GM23338 (cell line): ENCODE results near the gene SPEM3. TPM values are rescaled to one million over a fixed set of nuclear protein-coding genes. Genes with fewer than 3 reads are reported as not detected.

ENCODE experiments used
- ATAC-seq: fragments of 200-7000 bp; cut with Tn5 transposase; 3 replicates; pipeline ENCODE4 v1.9.1; 2020
- DNase-seq: peaks from one replicate; pipeline ENCODE4 v3.0.0-alpha.2; 2015; ENCODE audit warnings: low spot score
- H2AFZ ChIP-seq: fragments of 200-600 bp; sonication (generic); 2 replicates; pipeline ENCODE4 v1.8.0; 2016; ENCODE audit warnings: antibody characterized with exemption, mild to moderate bottlenecking, moderate library complexity
- H3F3A ChIP-seq: fragments of 200-600 bp; sonication (generic); replicated peaks from 2 replicates; pipeline ENCODE4 v1.8.0; 2017; ENCODE audit warnings: antibody characterized with exemption, mixed run types, low read depth
- H3K27ac ChIP-seq: fragments of 200-600 bp; sonication (generic); 2 replicates; pipeline ENCODE4 v1.6.1; 2016; ENCODE audit warnings: low read depth
- H3K27me3 ChIP-seq: fragments of 200-600 bp; sonication (generic); 2 replicates; pipeline ENCODE4 v1.8.0; 2016; ENCODE audit warnings: mild to moderate bottlenecking, mixed run types, moderate library complexity; ENCODE audit not compliant: insufficient read depth
- H3K36me3 ChIP-seq: fragments of 200-600 bp; sonication (generic); 2 replicates; pipeline ENCODE4 v1.8.0; 2016; ENCODE audit warnings: mild to moderate bottlenecking; ENCODE audit not compliant: insufficient read depth
- H3K4me1 ChIP-seq: fragments of 200-600 bp; sonication (generic); 2 replicates; pipeline ENCODE4 v1.8.0; 2016; ENCODE audit warnings: mild to moderate bottlenecking, moderate library complexity; ENCODE audit not compliant: insufficient read depth
- H3K4me2 ChIP-seq: fragments of 200-600 bp; sonication (generic); 2 replicates; pipeline ENCODE4 v1.7.1; 2017; ENCODE audit warnings: mixed run types
- H3K4me3 ChIP-seq: fragments of 200-600 bp; sonication (generic); 2 replicates; pipeline ENCODE4 v1.6.1; 2016; ENCODE audit warnings: mixed run types
- H3K79me2 ChIP-seq: fragments of 200-600 bp; sonication (generic); replicated peaks from 2 replicates; pipeline ENCODE4 v1.8.0; 2017; ENCODE audit warnings: mild to moderate bottlenecking; ENCODE audit not compliant: insufficient read depth
- H3K9me2 ChIP-seq: fragments of 200-600 bp; sonication (generic); 2 replicates; pipeline ENCODE4 v1.8.0; 2017; ENCODE audit not compliant: insufficient read depth
- H4K20me1 ChIP-seq: fragments of 200-600 bp; sonication (generic); replicated peaks from 2 replicates; pipeline ENCODE4 v1.8.0; 2017; ENCODE audit warnings: mild to moderate bottlenecking; ENCODE audit not compliant: insufficient read depth
- H3K27ac Mint-ChIP-seq: 2 replicates; pipeline ENCODE4 v1.8.0; 2020; ENCODE audit warnings: inconsistent platforms, mild to moderate bottlenecking, moderate library complexity, mixed read lengths
- H3K27me3 Mint-ChIP-seq: 3 replicates; pipeline ENCODE4 v1.8.0; 2022; ENCODE audit warnings: low read depth, mild to moderate bottlenecking, moderate library complexity, mixed read lengths, inconsistent platforms; ENCODE audit not compliant: insufficient read depth, poor library complexity
- H3K36me3 Mint-ChIP-seq: 3 replicates; pipeline ENCODE4 v1.8.0; 2021; ENCODE audit warnings: low read depth, mild to moderate bottlenecking, inconsistent platforms, moderate library complexity, mixed read lengths
- H3K4me1 Mint-ChIP-seq: 3 replicates; pipeline ENCODE4 v1.8.0; 2020; ENCODE audit warnings: mild to moderate bottlenecking, inconsistent platforms, mixed read lengths
- H3K4me3 Mint-ChIP-seq: 3 replicates; pipeline ENCODE4 v1.8.0; 2021; ENCODE audit warnings: moderate library complexity, mild to moderate bottlenecking, inconsistent platforms, mixed read lengths
- H3K9me3 Mint-ChIP-seq: 3 replicates; pipeline ENCODE4 v1.8.0; 2020; ENCODE audit warnings: moderate library complexity, mild to moderate bottlenecking, inconsistent platforms, mixed read lengths
- NANOG ChIP-seq: IDR thresholded peaks from 2 replicates; pipeline ENCODE4 v1.6.1; 2016; ENCODE audit warnings: antibody characterized with exemption, borderline replicate concordance
- ZNF462 ChIP-seq: fragments of 250-450 bp; sonication (Bioruptor Pico); IDR thresholded peaks from 2 replicates; pipeline ENCODE4 v1.5.0; 2020; ENCODE audit warnings: mild to moderate bottlenecking, moderate library complexity
- polyA plus RNA-seq: library from polyadenylated mRNA; unstranded; fragments of >200 nt; fragmentation: Nextera tagmentation; extraction: Ambion mirVana; gene quantifications from 2 replicates; pipeline ENCODE4 v1.2.1, GENCODE V29; 2016
- total RNA-seq: library from RNA; depleted of rRNA; stranded (reverse); fragments of >200 nt; shearing (Covaris generic); gene quantifications from 2 replicates; pipeline ENCODE4 v1.2.3, GENCODE V29; 2014

SPEM3 gene
- total and polyA plus RNA-seq, 2 experiments from 2014 or later: not detected

- Histone ChIP-seq H4K20me1 (no peaks in the 10 kb centered on the region), H3K27ac (no peak overlapping the region), H3F3A (0 out of 2 replicates have a peak, but pooled peaks cover 5% of the 10 kb centered on the region), H2AFZ (no peak overlapping the region), H3K36me3 (no peaks in the 10 kb centered on the region), H3K4me3 (no peak overlapping the region), H3K79me2 (no peaks in the 10 kb centered on the region), H3K27me3 (no peaks in the 10 kb centered on the region), H3K4me1 (peaks cover 15% of the 10 kb centered on the region; the same call in 1 of the 2 replicates), H3K9me2 (peaks cover 4% of the 10 kb centered on the region; the same call in 1 of the 2 replicates), H3K4me2 (no peak overlapping the region)
- ATAC-seq (no peak), DNase-seq (no peak)
- H3K27me3 Mint-ChIP-seq: peaks cover 20% of the 10 kb centered on the region
- peaks cover 11% of the 10 kb centered on the region for H3K36me3 Mint-ChIP-seq
- no peak for TF ChIP-seq ZNF462 (CRISPR knock-in tag)
- H3K27ac Mint-ChIP-seq: no peak overlapping the region
- no peaks in the 10 kb centered on the region for H3K9me3 Mint-ChIP-seq
- H3K4me3 Mint-ChIP-seq: no peak overlapping the region
- peaks cover 24% of the 10 kb centered on the region for H3K4me1 Mint-ChIP-seq
Observed at GRCh38 chr17:7464081-7464480, 35.4 kb downstream of the SPEM3 start.

- Mint-ChIP-seq H3K4me1 (peaks cover 17% of the 10 kb centered on the region), H3K4me3 (no peak overlapping the region), H3K36me3 (peaks cover 11% of the 10 kb centered on the region), H3K27me3 (peaks cover 12% of the 10 kb centered on the region), H3K9me3 (no peaks in the 10 kb centered on the region), H3K27ac (no peak overlapping the region)
- H3K4me1 ChIP-seq: peaks cover 13% of the 10 kb centered on the region; the same call in 1 of the 2 replicates
- H3K27ac ChIP-seq: no peak overlapping the region
- H4K20me1 ChIP-seq: no peaks in the 10 kb centered on the region
- no peak for TF ChIP-seq NANOG
- no peak overlapping the region for H2AFZ ChIP-seq
- ATAC-seq (no peak), DNase-seq (no peak)
- no peaks in the 10 kb centered on the region for H3K36me3 ChIP-seq
- no peak overlapping the region for H3K4me2 ChIP-seq
- 0 out of 2 replicates have a peak, but pooled peaks cover 5% of the 10 kb centered on the region for H3K79me2 ChIP-seq
- H3K27me3 ChIP-seq: no peaks in the 10 kb centered on the region
- H3F3A ChIP-seq: no peaks in the 10 kb centered on the region
- H3K9me2 ChIP-seq: no peaks in the 10 kb centered on the region
- H3K4me3 ChIP-seq: no peak overlapping the region
Observed at GRCh38 chr17:7465597-7466275, 37.1 kb downstream of the SPEM3 start.
